ENCODE results near the gene DGKB. TPM values are rescaled to one million over a fixed set of nuclear protein-coding genes. Genes with fewer than 3 reads are reported as not detected.

Gene DGKB
- polyA plus RNA-seq, 10 donors: 0.67 to 2.1 (median 0.88) TPM

DNA sequence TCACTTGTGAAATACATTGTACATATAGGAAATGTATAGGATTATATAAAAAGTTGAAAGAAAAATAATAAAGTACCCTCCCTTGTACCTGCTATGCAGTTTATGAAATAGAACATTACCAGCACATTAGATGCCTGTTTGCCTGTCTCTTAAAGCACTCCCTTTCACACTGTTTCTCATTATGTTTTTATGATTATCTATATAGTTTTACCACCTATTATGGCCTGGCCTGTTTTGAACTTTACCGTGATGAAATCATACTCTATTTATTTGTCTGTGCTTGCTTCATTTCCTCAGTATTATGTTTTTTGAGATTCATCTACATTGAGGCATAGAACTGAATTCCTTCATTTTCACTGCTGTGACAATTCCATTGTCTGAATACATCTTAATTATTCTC lies 41.1 kb downstream of the DGKB start:
- DNase-seq: no peak

DNA sequence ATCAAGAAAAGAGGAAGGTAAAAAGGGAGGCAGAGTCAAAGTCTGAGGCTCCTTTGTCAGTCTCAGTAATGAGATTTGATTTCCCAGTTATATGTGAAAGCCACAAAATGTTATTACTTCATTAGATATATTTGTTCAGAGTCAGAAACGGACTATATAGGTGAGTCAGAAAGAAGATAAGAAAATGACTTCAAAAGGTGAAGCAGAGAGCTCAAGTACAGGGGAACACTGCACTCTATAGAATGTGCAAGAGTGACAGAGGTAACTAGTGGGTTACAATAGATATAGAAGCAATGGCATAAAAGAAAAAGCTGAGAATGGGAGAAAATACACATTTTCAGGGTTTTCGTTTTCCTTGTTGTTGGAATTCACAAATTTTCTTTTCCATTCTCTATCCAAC lies 43.3 kb downstream of the DGKB start:
- no peak for DNase-seq

- DNase-seq: no peak
Measured at GRCh38 chr7:14858866-14859265, 43.7 kb downstream of the DGKB start.

DNA sequence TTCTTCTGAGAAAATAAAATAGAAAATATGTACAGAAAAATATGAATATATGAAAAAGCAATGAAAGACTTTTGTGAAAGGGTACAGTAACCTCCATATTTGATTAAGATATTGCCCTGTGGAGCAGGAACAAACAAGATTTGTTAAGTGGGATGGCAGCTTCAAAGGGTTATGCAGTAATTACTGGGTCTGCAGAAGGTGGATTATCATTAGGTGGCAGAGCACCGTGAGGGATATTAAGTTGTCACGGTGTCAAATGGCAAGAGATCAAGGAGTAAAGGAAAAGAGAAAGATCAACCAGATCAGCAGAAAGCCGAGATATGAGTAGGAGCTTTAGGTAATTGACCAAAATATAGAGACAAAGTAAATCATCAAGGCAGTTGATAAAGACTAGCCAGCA lies 44.1 kb downstream of the DGKB start:
- DNase-seq: no peak

- DNase-seq: no peak
Measured at GRCh38 chr7:14855033-14855794, 47.3 kb downstream of the DGKB start.

GRCh38 chr7:14854471-14854870 lies 48.1 kb downstream of the DGKB start:
- DNase-seq: no peak

DNA sequence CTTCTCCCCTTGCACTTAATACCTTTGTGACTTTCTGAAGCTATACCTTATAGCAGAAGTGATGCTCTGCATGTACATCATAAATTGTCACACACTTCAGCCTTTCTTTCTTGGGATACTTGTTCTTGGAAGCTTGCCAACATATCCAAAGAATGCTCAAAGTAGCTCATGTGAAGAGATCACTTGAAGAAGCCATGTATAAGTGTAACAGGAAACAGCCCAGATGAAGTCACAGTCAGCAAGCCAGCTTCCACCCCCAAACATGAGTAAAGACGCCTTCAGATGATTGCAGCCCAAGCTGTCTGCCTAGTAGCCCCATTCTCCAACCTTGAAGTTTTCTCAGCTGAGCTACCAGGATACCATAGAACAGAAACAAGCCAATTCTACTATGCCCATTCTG lies 50.9 kb downstream of the DGKB start:
- DNase-seq: no peak

GRCh38 chr7:14850039-14850438 lies 52.5 kb downstream of the DGKB start:
- no peak for DNase-seq

GRCh38 chr7:14846405-14846804 lies 56.1 kb downstream of the DGKB start:
- no peak for DNase-seq

DNA sequence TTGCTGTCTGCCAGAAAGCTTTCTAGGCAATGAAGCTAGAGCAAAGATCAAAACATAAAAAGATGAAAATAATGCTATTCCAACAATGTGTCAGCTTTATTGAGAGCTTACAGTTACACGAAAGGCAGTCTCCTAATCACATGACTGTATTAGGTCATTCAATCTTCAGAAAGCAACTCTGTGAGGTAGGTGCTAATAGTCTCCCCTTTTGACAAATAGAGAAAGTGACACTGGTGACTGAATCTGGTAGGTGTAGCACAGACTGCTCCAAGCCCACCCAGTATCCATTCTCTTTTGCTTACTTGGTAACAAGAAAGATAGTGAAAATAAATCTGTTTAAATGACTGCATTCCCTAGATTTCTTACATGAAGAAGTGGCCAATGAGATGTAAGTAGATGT lies 58.8 kb downstream of the DGKB start:
- DNase-seq: no peak

- DNase-seq: no peak
Measured at GRCh38 chr7:14842523-14842922, 60.0 kb downstream of the DGKB start.

DNA sequence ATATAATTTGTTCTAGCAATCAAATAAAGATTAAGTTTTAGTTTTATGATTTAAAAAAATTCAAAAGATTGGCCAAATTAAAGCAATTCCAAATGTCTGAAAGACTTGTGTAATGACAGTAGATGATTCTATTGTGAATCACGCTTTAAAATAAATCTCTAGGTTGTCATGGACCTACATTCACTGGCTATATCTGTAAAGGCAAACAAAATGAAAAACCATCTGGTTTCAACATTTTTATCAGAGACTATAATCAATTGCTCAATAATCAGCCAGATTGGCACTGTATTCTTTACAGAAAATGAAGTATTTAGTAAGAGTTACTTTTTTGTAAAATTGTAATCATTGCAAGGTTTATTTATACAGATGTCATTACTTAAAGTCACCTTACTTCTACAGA lies 60.7 kb downstream of the DGKB start:
- DNase-seq: no peak

GRCh38 chr7:14841086-14841485 lies 61.5 kb downstream of the DGKB start:
- DNase-seq: no peak

- no peak for DNase-seq
Measured at GRCh38 chr7:14839307-14839706, 63.2 kb downstream of the DGKB start.

DNA sequence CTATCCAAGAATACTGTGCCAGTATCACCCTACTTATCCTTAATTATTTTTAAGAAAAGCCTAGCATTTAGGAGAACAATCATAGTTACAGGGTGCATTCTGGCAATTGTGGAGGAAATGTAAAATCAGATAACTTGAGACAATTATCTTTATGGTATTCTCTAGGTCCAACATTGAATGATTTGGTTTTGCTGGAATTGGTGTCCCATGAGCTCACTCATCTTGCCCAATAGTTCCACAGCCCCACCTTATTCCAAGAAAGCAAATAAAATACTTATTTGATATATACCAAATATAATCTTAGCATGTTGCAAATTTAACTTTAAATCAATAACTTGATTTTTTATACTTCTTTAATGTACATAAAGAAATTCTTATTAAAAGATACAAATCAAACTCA lies 65.3 kb downstream of the DGKB start:
- no peak for DNase-seq

GRCh38 chr7:14836571-14837189 lies 65.9 kb downstream of the DGKB start:
- peak; percentile 42 to 69 (median 48) for DNase-seq

- DNase-seq: peak in 1 of 3 donors; percentile 27
Measured at GRCh38 chr7:14836006-14836405, 66.5 kb downstream of the DGKB start.

DNA sequence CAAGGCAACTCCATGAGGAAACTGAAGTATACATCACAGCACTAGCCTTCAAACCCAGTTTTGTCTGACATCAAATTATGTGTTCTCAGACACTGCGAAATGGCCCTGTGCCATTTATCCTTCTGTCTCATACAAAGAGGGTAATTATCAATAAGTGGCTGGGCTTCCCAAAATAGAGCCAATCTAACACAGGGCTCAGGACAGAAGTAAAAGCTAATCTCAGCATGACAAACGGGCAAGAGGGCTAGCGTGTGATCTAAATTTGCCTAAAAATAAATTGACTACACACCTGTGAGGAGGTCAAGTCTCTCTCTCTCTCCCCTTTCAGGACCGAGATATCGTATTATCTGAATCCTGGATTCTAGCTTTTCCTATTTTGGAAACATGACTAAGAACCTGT lies 67.2 kb downstream of the DGKB start:
- peak in 1 of 3 donors; percentile 9 for DNase-seq

DNA sequence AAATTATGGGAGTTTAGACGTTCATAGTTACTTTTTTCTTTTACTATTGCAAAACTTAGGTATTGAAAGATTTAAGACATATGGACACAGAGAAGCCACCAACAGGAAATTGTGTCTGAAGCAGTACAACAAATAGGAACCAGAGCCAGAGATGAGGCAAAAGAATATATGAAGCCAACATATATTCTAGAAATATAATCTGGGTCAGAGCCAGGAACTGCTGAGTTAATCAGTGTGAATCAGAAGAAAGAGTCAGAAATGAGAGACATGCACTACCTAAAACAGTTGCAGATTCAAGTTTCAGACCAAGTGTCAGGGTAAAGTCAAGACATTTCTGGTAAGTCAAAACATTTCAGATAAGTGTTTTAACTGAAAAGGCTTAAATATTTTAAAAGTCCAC lies 67.7 kb downstream of the DGKB start:
- peak in 2 of 3 donors; percentile 35 to 39 for DNase-seq

GRCh38 chr7:14834456-14834855 lies 68.1 kb downstream of the DGKB start:
- DNase-seq: peak in 2 of 3 donors; percentile 26 to 39

- no peak for DNase-seq
Measured at GRCh38 chr7:14833707-14834106, 68.8 kb downstream of the DGKB start.

DNA sequence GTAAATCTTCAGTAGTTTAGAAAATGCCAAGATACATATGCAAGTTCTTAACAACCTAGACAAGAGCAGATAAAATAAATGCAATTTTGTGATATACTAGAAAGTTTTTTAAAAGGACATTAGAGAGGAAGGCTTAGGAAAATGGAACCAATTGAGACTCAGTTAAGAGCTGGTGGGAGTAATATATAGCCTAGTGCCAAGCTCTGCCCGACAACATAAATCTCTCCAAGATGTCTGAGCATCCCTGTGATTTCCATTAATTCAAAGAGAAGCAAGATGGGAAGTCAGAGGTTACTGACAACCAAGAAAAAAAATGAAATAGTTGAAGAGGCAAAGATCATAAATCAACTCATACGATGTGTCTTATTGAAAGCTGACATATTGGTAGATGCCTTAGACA lies 74.5 kb downstream of the DGKB start:
- DNase-seq: no peak

DNA sequence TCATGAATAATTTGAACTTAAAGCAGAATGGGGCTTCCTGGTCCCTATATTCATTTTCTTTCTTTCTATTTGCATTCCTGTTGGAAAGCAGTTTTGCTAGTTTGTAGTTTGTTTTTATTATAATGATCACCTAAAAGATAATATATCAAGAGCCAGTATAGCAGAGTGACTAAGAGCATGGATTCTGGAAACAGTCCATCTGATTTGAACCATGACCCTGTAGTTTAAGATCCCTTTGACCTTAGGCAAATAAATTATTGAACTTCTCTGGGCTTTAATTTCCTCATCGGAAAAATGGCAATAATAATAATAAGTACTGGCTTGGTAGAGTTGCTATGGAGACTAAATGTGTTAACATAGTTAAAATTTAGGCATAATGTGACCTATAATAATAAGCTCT lies 76.1 kb downstream of the DGKB start:
- DNase-seq: no peak

GRCh38 chr7:14825912-14826311 lies 76.6 kb downstream of the DGKB start:
- DNase-seq: no peak

Measured in muscle of back (tissue), 11 donors.